ENCODE data around the gene ELAVL2.

The ELAVL2 gene

GRCh38 chr9:23826120-23826629, at the start of gene ELAVL2:
ELAVL2 (minus strand) TSS chr9:23826240; CDS start chr9:23762234, 64,006 bp downstream.
- ATAC-seq (peak; percentile 61), DNase-seq (peak; percentile 19)

- no peak for DNase-seq
- no peak for ATAC-seq
These were observed 32.2 kb upstream of the ELAVL2 start for GRCh38 chr9:23858234-23858633.

GRCh38 chr9:23855873-23856604, 30.0 kb upstream of the ELAVL2 start:
- DNase-seq (no peak), ATAC-seq (no peak)

GRCh38 chr9:23850690-23851629, 24.9 kb upstream of the ELAVL2 start:
- ATAC-seq = no peak

GRCh38 chr9:23850242-23850689, 24.2 kb upstream of the ELAVL2 start:
- ATAC-seq = no peak
- DNase-seq = no peak

More at GRCh38 chr9:23850690-23851629, 24.9 kb upstream of the ELAVL2 start:
- DNase-seq = no peak

- DNase-seq (no peak), ATAC-seq (no peak)
These were observed 23.5 kb upstream of the ELAVL2 start for GRCh38 chr9:23849379-23850035.

- DNase-seq (no peak), ATAC-seq (no peak)
These were observed 16.6 kb upstream of the ELAVL2 start for GRCh38 chr9:23842565-23843129.

- DNase-seq (no peak), ATAC-seq (no peak)
These were observed 15.3 kb upstream of the ELAVL2 start for GRCh38 chr9:23841304-23841703.

GRCh38 chr9:23837038-23837437, 11.0 kb upstream of the ELAVL2 start:
- DNase-seq = no peak
- no peak for ATAC-seq

GRCh38 chr9:23830929-23831730, 5.1 kb upstream of the ELAVL2 start:
- no peak for ATAC-seq
- no peak for DNase-seq

GRCh38 chr9:23830476-23830805, 4.4 kb upstream of the ELAVL2 start:
- DNase-seq = no peak
- no peak for ATAC-seq

- ATAC-seq (no peak), DNase-seq (no peak)
These were observed 3.8 kb upstream of the ELAVL2 start for GRCh38 chr9:23829580-23830475.

- ATAC-seq = no peak
- no peak for DNase-seq
These were observed 340 bp downstream of the ELAVL2 start for GRCh38 chr9:23825700-23826099.

GRCh38 chr9:23824830-23825591, 1.0 kb downstream of the ELAVL2 start:
- no peak for DNase-seq

GRCh38 chr9:23823986-23824829, 1.8 kb downstream of the ELAVL2 start:
- DNase-seq (no peak), ATAC-seq (no peak)

More at GRCh38 chr9:23824830-23825591, 1.0 kb downstream of the ELAVL2 start:
- ATAC-seq = no peak

- ATAC-seq (no peak), DNase-seq (no peak)
These were observed 2.8 kb downstream of the ELAVL2 start for GRCh38 chr9:23823269-23823668.

- ATAC-seq (no peak), DNase-seq (no peak)
These were observed 3.5 kb downstream of the ELAVL2 start for GRCh38 chr9:23822261-23823169.
